Hepatocyte (in vitro differentiated cells): Measurements from ENCODE around the gene GPC5. TPM values are rescaled to one million over a fixed set of nuclear protein-coding genes. Genes with fewer than 3 reads are reported as not detected.

Source experiments
- DNase-seq: peaks from one replicate; pipeline ENCODE4 v3.0.0-alpha.2; 2016; ENCODE audit warnings: low spot score
- H2AFZ ChIP-seq: fragments of 200-600 bp; sonication (generic); 2 replicates; pipeline ENCODE4 v1.6.0; 2016; ENCODE audit warnings: antibody characterized with exemption, mild to moderate bottlenecking
- H3K27ac ChIP-seq: fragments of 200-600 bp; sonication (generic); 2 replicates; pipeline ENCODE4 v1.5.1; 2016; ENCODE audit warnings: mild to moderate bottlenecking
- H3K27me3 ChIP-seq: fragments of 200-600 bp; sonication (generic); 2 replicates; pipeline ENCODE4 v1.6.1; 2016
- H3K36me3 ChIP-seq: fragments of 200-600 bp; sonication (generic); replicated peaks from 2 replicates; pipeline ENCODE4 v1.5.1; 2016; ENCODE audit warnings: low read depth; ENCODE audit not compliant: insufficient read depth
- H3K4me1 ChIP-seq: fragments of 200-600 bp; sonication (generic); 2 replicates; pipeline ENCODE4 v1.5.1; 2016; ENCODE audit warnings: mild to moderate bottlenecking, moderate library complexity; ENCODE audit not compliant: insufficient read depth
- H3K4me2 ChIP-seq: fragments of 200-600 bp; sonication (generic); 2 replicates; pipeline ENCODE4 v1.6.0; 2016
- H3K4me3 ChIP-seq: fragments of 200-600 bp; sonication (generic); 2 replicates; pipeline ENCODE4 v1.5.1; 2016; ENCODE audit warnings: mild to moderate bottlenecking
- H3K79me2 ChIP-seq: fragments of 200-600 bp; sonication (generic); 2 replicates; pipeline ENCODE4 v1.6.0; 2017; ENCODE audit warnings: mild to moderate bottlenecking
- H3K9me2 ChIP-seq: fragments of 200-600 bp; sonication (generic); replicated peaks from 2 replicates; pipeline ENCODE4 v1.6.0; 2017; ENCODE audit warnings: mild to moderate bottlenecking; ENCODE audit not compliant: insufficient read depth
- H3K9me3 ChIP-seq: fragments of 200-600 bp; sonication (generic); 2 replicates; pipeline ENCODE4 v1.5.1; 2016; ENCODE audit warnings: low read depth, mild to moderate bottlenecking
- H4K20me1 ChIP-seq: fragments of 200-600 bp; sonication (generic); 2 replicates; pipeline ENCODE4 v1.6.0; 2016; ENCODE audit warnings: mild to moderate bottlenecking; ENCODE audit not compliant: insufficient read depth, poor library complexity, severe bottlenecking
- EZH2 ChIP-seq: fragments of 200-600 bp; sonication (generic); IDR thresholded peaks from 2 replicates; pipeline ENCODE4 v1.6.1; 2016; ENCODE audit warnings: antibody characterized with exemption, mild to moderate bottlenecking, borderline replicate concordance
- EZH2phosphoT487 ChIP-seq: fragments of 200-600 bp; sonication (generic); IDR thresholded peaks from one replicate; pipeline ENCODE4 v1.6.1; 2018; ENCODE audit warnings: antibody characterized with exemption, mild to moderate bottlenecking, low read depth, moderate library complexity; ENCODE audit not compliant: unreplicated experiment, severe bottlenecking
- WGBS: methylation state at CpG from one replicate; pipeline ENCODE4 v1.1.6; 2016; ENCODE audit warnings: low lambda C conversion rate; ENCODE audit errors: missing lambda C conversion rate; 5-methylcytosine and 5-hydroxymethylcytosine counted together
- polyA plus RNA-seq: library from polyadenylated mRNA; unstranded; fragments of >200 nt; fragmentation: Nextera tagmentation; extraction: Ambion mirVana; gene quantifications from 2 replicates; pipeline ENCODE4 v1.2.1, GENCODE V29; 2016
- total RNA-seq: library from RNA; depleted of rRNA; stranded (reverse); fragments of >200 nt; gene quantifications from 2 replicates; pipeline ENCODE4 v1.2.3, GENCODE V29; 2014
- TF ChIP-seq, protein P1 (sequence below): fragments of 200-600 bp; sonication (generic); IDR thresholded peaks from 2 replicates; pipeline ENCODE4 v1.5.1; 2016; ENCODE audit warnings: antibody characterized with exemption, mild to moderate bottlenecking; ENCODE audit not compliant: poor library complexity

GPC5 gene
- total and polyA plus RNA-seq, 2 experiments from 2014 or later = 3.9 to 5.4 TPM

DNA sequence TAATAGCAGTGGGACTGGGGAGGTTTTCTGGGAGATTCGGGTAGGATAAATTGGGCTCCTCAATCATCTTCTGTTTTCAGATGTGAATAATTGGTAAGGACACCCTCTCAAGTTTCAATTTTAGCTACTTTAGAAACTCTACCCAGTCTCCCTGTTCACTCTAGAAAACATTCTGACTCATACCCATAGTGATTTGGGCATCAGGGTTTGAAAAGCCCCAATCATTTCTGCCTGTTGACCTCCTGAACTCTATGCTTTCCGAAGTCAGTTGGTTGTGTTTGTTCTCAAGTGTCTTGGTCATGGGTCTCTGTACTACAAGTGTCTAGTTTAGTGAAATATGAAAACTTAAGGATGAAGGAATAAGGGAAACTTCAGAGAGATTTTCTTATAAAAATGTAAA is 916.8 kb downstream of the GPC5 start:
- DNase-seq = no peak
- Histone ChIP-seq H2AFZ (no peak overlapping the region), H3K27me3 (no peaks in the 10 kb centered on the region), H3K79me2 (no peaks in the 10 kb centered on the region), H3K36me3 (no peaks in the 10 kb centered on the region), H4K20me1 (no peaks in the 10 kb centered on the region), H3K4me3 (no peak overlapping the region), H3K4me2 (no peak overlapping the region), H3K4me1 (no peaks in the 10 kb centered on the region), H3K9me2 (no peaks in the 10 kb centered on the region), H3K27ac (no peak overlapping the region), H3K9me3 (no peaks in the 10 kb centered on the region)
- 77% methylated on average over 2 of the region's 2 CpGs for WGBS
- TF ChIP-seq, protein P1, sequence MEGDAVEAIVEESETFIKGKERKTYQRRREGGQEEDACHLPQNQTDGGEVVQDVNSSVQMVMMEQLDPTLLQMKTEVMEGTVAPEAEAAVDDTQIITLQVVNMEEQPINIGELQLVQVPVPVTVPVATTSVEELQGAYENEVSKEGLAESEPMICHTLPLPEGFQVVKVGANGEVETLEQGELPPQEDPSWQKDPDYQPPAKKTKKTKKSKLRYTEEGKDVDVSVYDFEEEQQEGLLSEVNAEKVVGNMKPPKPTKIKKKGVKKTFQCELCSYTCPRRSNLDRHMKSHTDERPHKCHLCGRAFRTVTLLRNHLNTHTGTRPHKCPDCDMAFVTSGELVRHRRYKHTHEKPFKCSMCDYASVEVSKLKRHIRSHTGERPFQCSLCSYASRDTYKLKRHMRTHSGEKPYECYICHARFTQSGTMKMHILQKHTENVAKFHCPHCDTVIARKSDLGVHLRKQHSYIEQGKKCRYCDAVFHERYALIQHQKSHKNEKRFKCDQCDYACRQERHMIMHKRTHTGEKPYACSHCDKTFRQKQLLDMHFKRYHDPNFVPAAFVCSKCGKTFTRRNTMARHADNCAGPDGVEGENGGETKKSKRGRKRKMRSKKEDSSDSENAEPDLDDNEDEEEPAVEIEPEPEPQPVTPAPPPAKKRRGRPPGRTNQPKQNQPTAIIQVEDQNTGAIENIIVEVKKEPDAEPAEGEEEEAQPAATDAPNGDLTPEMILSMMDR = no peak
- TF ChIP-seq EZH2phosphoT487 (no peak), EZH2 (no peak)

DNA sequence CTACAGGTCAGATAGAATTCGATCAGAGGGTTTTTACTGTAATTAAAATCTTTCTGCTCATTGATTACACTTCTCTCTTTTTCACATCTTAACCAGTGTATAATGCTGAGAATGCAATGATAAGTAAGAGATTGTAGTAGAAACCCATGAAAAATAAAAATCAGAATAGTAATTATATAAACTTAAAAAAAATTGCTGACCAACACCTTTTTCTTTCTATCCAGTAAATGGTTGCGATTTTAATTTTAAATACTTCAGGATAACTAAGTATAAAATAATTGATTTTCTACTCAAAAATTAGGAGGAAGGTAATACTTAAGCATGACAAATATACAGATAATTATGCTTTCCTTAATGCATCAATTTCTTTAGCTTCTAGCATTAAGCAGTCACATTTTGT is 917.6 kb downstream of the GPC5 start:
- 100% methylated on average over 2 of the region's 2 CpGs for WGBS

DNA sequence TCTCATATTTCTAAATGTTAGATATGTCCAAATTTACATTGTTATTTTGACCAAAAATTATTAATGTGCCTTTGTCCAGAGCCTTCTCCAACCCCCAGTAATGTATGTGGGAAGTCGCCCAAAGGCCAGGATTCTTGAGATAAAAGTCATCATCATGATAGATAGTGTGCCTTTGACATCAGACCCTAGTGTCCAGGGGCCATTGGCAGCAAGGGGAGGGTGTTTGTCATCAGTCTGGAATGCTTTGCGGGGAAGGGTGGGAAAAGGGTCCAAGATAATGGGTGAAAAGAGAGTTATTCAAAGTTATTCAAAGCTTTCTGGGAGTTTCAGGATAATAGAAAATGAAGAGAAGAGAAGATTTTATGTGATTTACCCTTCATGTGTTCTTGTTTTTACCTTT is 918.6 kb downstream of the GPC5 start:
- Histone ChIP-seq H2AFZ (no peak overlapping the region), H3K79me2 (no peaks in the 10 kb centered on the region), H3K27me3 (no peaks in the 10 kb centered on the region), H3K9me3 (no peaks in the 10 kb centered on the region), H3K4me2 (no peak overlapping the region), H3K9me2 (no peaks in the 10 kb centered on the region), H3K4me3 (no peak overlapping the region), H3K27ac (no peak overlapping the region), H3K36me3 (no peaks in the 10 kb centered on the region), H3K4me1 (no peaks in the 10 kb centered on the region), H4K20me1 (no peaks in the 10 kb centered on the region)
- WGBS = 71% methylated on average over 2 of the region's 2 CpGs
- DNase-seq = no peak
- no peak for TF ChIP-seq EZH2
- TF ChIP-seq, protein P1 = no peak
- no peak for TF ChIP-seq EZH2phosphoT487

More for the DNA sequence above, 917.6 kb downstream of the GPC5 start:
- H4K20me1 ChIP-seq = no peaks in the 10 kb centered on the region
- H3K36me3 ChIP-seq = no peaks in the 10 kb centered on the region
- H3K27ac ChIP-seq = no peak overlapping the region
- H3K4me1 ChIP-seq = no peaks in the 10 kb centered on the region
- DNase-seq = no peak
- H3K79me2 ChIP-seq = no peaks in the 10 kb centered on the region
- TF ChIP-seq, protein P1 = no peak
- no peak for TF ChIP-seq EZH2phosphoT487
- no peak for TF ChIP-seq EZH2
- no peak overlapping the region for H3K4me3 ChIP-seq
- H3K4me2 ChIP-seq = no peak overlapping the region
- no peaks in the 10 kb centered on the region for H3K27me3 ChIP-seq
- H3K9me3 ChIP-seq = no peaks in the 10 kb centered on the region
- H2AFZ ChIP-seq = no peak overlapping the region
- H3K9me2 ChIP-seq = no peaks in the 10 kb centered on the region

DNA sequence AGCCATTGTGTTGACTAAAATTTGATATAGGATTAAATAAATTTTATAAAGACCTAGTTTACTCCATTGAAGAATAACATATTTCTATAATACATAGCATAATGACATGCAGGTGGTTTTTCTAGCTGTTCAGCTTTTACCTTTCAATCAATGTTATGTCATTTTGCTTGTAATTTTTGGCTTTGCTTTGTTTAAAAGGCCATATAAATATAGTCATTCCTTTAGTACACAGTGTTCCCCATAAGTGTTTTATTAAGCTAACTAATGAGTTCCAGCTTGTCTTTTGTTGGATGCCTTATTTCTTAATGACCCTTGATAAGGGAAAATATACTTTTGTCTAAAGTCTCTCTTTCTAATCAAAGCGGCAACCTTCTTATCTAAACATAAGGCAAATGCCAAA is 921.9 kb downstream of the GPC5 start:
- WGBS = 52% methylated on average over 1 of the region's 1 CpG
- Histone ChIP-seq H3K9me2 (no peaks in the 10 kb centered on the region), H3K79me2 (no peaks in the 10 kb centered on the region), H2AFZ (no peak overlapping the region), H3K9me3 (no peaks in the 10 kb centered on the region), H3K27ac (no peak overlapping the region), H3K4me3 (no peak overlapping the region), H3K27me3 (no peaks in the 10 kb centered on the region), H4K20me1 (no peaks in the 10 kb centered on the region), H3K4me2 (no peak overlapping the region), H3K36me3 (no peaks in the 10 kb centered on the region), H3K4me1 (no peaks in the 10 kb centered on the region)
- TF ChIP-seq EZH2phosphoT487 (no peak), EZH2 (no peak)
- TF ChIP-seq, protein P1 = no peak
- no peak for DNase-seq
